Measurements from ENCODE around the gene CGB8.

CGB8 gene

GRCh38 chr19:49004964-49005614 lies 43.8 kb downstream of the CGB8 start:
- DNase-seq: no peak

- DNase-seq: no peak
These were observed 44.8 kb downstream of the CGB8 start for GRCh38 chr19:49004133-49004532.

- peak; percentile 73 for DNase-seq
These were observed 49.2 kb downstream of the CGB8 start for GRCh38 chr19:48999481-49000325.

DNA sequence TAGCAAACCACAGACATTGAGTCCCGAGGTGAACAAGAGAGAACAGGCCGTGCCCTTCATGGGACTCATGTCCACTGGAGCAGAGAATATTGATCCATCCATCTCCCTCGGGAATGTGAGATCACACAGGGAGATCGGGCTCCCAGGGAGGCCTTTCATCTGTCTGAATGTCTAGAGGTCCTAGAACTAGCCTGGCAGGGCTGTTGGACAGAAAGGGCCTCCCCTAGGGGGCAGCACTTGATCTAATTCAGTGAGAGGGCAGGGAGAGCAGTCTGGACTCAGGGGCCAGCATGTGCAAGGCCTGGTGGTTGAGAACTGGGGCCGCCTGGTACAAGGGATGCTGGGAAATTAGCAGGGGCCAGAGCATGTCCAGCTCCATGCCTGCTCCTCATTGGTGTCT lies 50.9 kb downstream of the CGB8 start:
- peak; percentile 61 for DNase-seq

Data from fibroblast of skin of scalp (primary cell).